Measurements from ENCODE around the gene CA12. TPM values are rescaled to one million over a fixed set of nuclear protein-coding genes. Genes with fewer than 3 reads are reported as not detected.

The CA12 gene
- total RNA-seq, 1 donor from 2014 or later, result not detected

- Mint-ChIP-seq H3K9me3 (ENCODE audit: unreplicated experiment) (peaks cover 2% of the 10 kb centered on the region), H3K4me3 (ENCODE audit: unreplicated experiment) (no peak overlapping the region), H3K27ac (ENCODE audit: unreplicated experiment) (no peak overlapping the region), H3K4me1 (ENCODE audit: low read depth, unreplicated experiment) (peaks cover 19% of the 10 kb centered on the region), H3K27me3 (ENCODE audit: unreplicated experiment) (no peaks in the 10 kb centered on the region), H3K36me3 (ENCODE audit: unreplicated experiment) (no peaks in the 10 kb centered on the region)
- DNase-seq, result no peak
- no peak for TF ChIP-seq CTCF (IDR thresholded peaks at IDR 0.05; ENCODE audit: partially characterized antibody, unreplicated experiment)
Measured at GRCh38 chr15:63408524-63408923, 26.9 kb upstream of the CA12 start.

DNA sequence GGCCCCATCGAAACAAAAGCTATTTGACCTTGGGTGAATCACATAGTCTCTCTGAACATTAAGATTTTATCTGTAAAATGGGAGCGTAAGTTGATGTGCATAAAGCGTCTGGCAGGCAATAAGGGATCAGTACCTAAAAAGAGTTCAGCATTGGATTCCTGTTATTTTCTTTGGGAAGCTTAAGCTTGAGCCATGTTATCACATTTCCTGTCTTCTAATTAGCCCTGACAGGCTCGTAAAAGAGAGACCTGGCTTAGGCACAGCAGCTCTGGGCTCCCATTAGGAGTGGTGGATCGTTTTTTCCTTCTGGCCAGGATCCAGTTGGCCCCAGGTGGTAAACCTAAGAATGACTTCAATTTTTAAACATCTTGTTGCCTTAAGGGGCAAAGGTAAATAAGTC lies 26.0 kb upstream of the CA12 start:
- no peak for TF ChIP-seq CTCF (IDR thresholded peaks at IDR 0.05; ENCODE audit: partially characterized antibody, unreplicated experiment)
- no peak overlapping the region for H3K27ac Mint-ChIP-seq (ENCODE audit: unreplicated experiment)
- peaks cover 19% of the 10 kb centered on the region for H3K4me1 Mint-ChIP-seq (ENCODE audit: low read depth, unreplicated experiment)
- no peak overlapping the region for H3K4me3 Mint-ChIP-seq (ENCODE audit: unreplicated experiment)
- DNase-seq, result no peak
- peaks cover 2% of the 10 kb centered on the region for H3K9me3 Mint-ChIP-seq (ENCODE audit: unreplicated experiment)
- H3K27me3 Mint-ChIP-seq (ENCODE audit: unreplicated experiment), result no peaks in the 10 kb centered on the region
- no peaks in the 10 kb centered on the region for H3K36me3 Mint-ChIP-seq (ENCODE audit: unreplicated experiment)

GRCh38 chr15:63405683-63406390 lies 24.2 kb upstream of the CA12 start:
- H3K9me3 Mint-ChIP-seq (ENCODE audit: unreplicated experiment), result peaks cover 2% of the 10 kb centered on the region
- no peak for TF ChIP-seq CTCF (IDR thresholded peaks at IDR 0.05; ENCODE audit: partially characterized antibody, unreplicated experiment)

DNA sequence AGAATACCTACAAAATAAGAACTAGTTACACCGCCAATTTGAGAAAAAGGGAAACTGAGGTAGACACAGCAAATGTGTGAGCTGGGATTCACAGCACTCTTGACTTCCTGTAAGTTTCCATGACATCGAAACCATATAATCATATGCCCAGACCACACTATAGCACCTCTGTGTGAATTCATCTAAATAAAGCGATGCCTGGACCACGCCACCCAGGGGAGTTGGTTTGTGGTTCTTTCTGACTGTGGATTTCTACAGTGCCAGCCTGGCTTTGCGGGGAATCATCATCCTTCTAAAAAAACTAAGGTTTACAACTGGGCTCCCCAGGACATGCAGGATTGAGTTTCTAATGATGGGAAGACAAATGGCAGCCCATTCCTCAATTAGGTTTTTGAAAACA lies 23.5 kb upstream of the CA12 start:
- Mint-ChIP-seq H3K36me3 (ENCODE audit: unreplicated experiment) (no peaks in the 10 kb centered on the region), H3K4me3 (ENCODE audit: unreplicated experiment) (no peak overlapping the region), H3K27ac (ENCODE audit: unreplicated experiment) (no peak overlapping the region), H3K27me3 (ENCODE audit: unreplicated experiment) (no peaks in the 10 kb centered on the region), H3K4me1 (ENCODE audit: low read depth, unreplicated experiment) (peaks cover 19% of the 10 kb centered on the region), H3K9me3 (ENCODE audit: unreplicated experiment) (peaks cover 1% of the 10 kb centered on the region)
- DNase-seq, result no peak
- TF ChIP-seq CTCF (IDR thresholded peaks at IDR 0.05; ENCODE audit: partially characterized antibody, unreplicated experiment), result no peak

More at GRCh38 chr15:63405683-63406390, 24.2 kb upstream of the CA12 start:
- no peaks in the 10 kb centered on the region for H3K36me3 Mint-ChIP-seq (ENCODE audit: unreplicated experiment)
- H3K4me1 Mint-ChIP-seq (ENCODE audit: low read depth, unreplicated experiment), result peaks cover 19% of the 10 kb centered on the region
- H3K27ac Mint-ChIP-seq (ENCODE audit: unreplicated experiment), result peak overlapping the region; percentile 65
- no peak for DNase-seq
- no peak overlapping the region for H3K4me3 Mint-ChIP-seq (ENCODE audit: unreplicated experiment)
- no peaks in the 10 kb centered on the region for H3K27me3 Mint-ChIP-seq (ENCODE audit: unreplicated experiment)

DNA sequence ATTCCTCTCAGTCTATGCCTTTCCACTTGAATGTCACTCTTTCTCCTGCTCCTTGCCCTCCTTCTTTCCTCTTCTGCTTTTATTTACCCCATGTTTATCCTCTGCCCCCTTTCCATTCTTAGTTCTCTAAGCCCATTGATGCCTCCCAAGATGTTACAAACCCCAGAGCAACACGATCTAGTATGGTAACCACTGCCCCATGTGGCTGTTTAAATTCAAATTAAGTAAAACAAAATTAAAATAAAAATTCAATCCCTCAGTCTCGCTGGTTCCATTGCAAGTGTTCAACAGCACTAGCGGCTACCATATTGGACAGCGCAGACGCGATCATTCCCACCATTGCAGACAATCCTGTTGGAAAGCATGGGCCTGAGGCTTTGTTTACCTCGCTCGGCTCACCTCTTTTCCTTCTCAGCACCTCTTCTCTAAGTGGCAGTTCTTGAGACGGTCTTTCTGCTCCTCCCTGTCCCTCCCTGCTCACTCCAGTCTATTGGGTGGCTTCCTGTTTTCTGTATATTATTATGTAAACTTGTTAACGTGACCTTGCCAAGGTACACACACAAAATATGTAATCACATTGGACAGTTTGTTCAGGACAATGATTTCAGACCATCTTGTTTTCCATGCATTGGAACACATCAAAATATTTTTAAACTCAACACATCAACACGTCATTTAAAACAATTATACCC lies 21.8 kb upstream of the CA12 start:
- H3K27ac Mint-ChIP-seq (ENCODE audit: unreplicated experiment), result no peak overlapping the region

More for the DNA sequence above, 21.8 kb upstream of the CA12 start:
- Mint-ChIP-seq H3K4me1 (ENCODE audit: low read depth, unreplicated experiment) (peaks cover 19% of the 10 kb centered on the region), H3K27me3 (ENCODE audit: unreplicated experiment) (peaks cover 4% of the 10 kb centered on the region), H3K4me3 (ENCODE audit: unreplicated experiment) (no peak overlapping the region), H3K9me3 (ENCODE audit: unreplicated experiment) (peaks cover 3% of the 10 kb centered on the region), H3K36me3 (ENCODE audit: unreplicated experiment) (no peaks in the 10 kb centered on the region)
- DNase-seq, result no peak
- no peak for TF ChIP-seq CTCF (IDR thresholded peaks at IDR 0.05; ENCODE audit: partially characterized antibody, unreplicated experiment)
